Measurements from ENCODE around the gene PTPRR. TPM values are rescaled to one million over a fixed set of nuclear protein-coding genes. Genes with fewer than 3 reads are reported as not detected.

Gene PTPRR
- total and polyA plus RNA-seq, 2 of the 13 experiments (the other 11 are each of a cell fraction or from before 2014, with no cell fraction given): not detected

- TF ChIP-seq BCLAF1 (IDR thresholded peaks at IDR 0.05) (no peak), MIER2 (CRISPR knock-in tag; IDR thresholded peaks at IDR 0.05) (no peak), GPN1 (CRISPR knock-in tag; IDR thresholded peaks at IDR 0.05; ENCODE audit: borderline replicate concordance) (no peak)
These were observed 124.9 kb downstream of the PTPRR start (continued) for GRCh38 chr12:70795608-70796007.

GRCh38 chr12:70794131-70794530 is 126.4 kb downstream of the PTPRR start:
- Histone ChIP-seq H3K4me1 (ENCODE audit: insufficient read depth, low read length) (no peaks in the 10 kb centered on the region), H3K9me3 (ENCODE audit: low read length) (no peaks in the 10 kb centered on the region), H3K27ac (ENCODE audit: extremely low read length, insufficient read depth, low read length) (no peak overlapping the region), H3K79me2 (ENCODE audit: insufficient read depth, low read length) (no peaks in the 10 kb centered on the region), H3K27me3 (ENCODE audit: control insufficient read depth in 1 of 2, insufficient read depth in 2 of 2, low read length in 2 of 2) (no peaks in the 10 kb centered on the region), H2AFZ (ENCODE audit: low read length) (no peak overlapping the region), H4K20me1 (ENCODE audit: insufficient read depth, low read length) (no peaks in the 10 kb centered on the region), H3K9ac (ENCODE audit: insufficient read depth, low read depth, low read length) (no peak overlapping the region), H3K4me2 (ENCODE audit: low read depth, low read length) (no peak overlapping the region), H3K4me3 (replicated peaks in 1 of 3; ENCODE audit: insufficient read depth in 1 of 3, low read depth in 2 of 3, low read length in 3 of 3) (no peak overlapping the region), H3K36me3 (replicated peaks in 1 of 2; ENCODE audit: control insufficient read depth in 1 of 2, insufficient read depth in 2 of 2, low read length in 2 of 2) (no peaks in the 10 kb centered on the region)
- in situ Hi-C loops (cut with HindIII; ENCODE audit: extremely low pct_ligation_motif_present, low pct_unique_long_range_greater_than_20kb): no loop called here
- ATAC-seq: no peak
- intact Hi-C loops (cut with micrococcal nuclease; ENCODE audit: unreplicated experiment): no loop called here
- ChIA-PET CTCF (ENCODE audit: low intra/inter-chr PET ratio, low total read pairs) (no interaction called here), POLR2A (no interaction called here)
- BruUV-seq (replicated peaks): no TSS peak
- FAIRE-seq: no peak
- DNase-seq (ENCODE audit: low spot score): no peak
- TF ChIP-seq ATF5 (CRISPR knock-in tag; IDR thresholded peaks at IDR 0.05; ENCODE audit: low read depth) (no peak), ZNF740 (CRISPR knock-in tag; IDR thresholded peaks at IDR 0.05) (no peak), ZNF574 (CRISPR knock-in tag; IDR thresholded peaks at IDR 0.05) (no peak), ZBTB46 (CRISPR knock-in tag; IDR thresholded peaks at IDR 0.05; ENCODE audit: borderline replicate concordance) (no peak), ZNF619 (CRISPR knock-in tag; IDR thresholded peaks at IDR 0.05) (no peak), ZNF18 (CRISPR knock-in tag; IDR thresholded peaks at IDR 0.05; ENCODE audit: insufficient replicate concordance) (no peak), ERF (CRISPR knock-in tag; IDR thresholded peaks at IDR 0.05) (no peak), ISX (CRISPR knock-in tag; conservative IDR thresholded peaks at IDR 0.05) (no peak), MEIS2 (CRISPR knock-in tag; IDR thresholded peaks at IDR 0.05) (no peak), ZNF775 (CRISPR knock-in tag; IDR thresholded peaks at IDR 0.05; ENCODE audit: borderline replicate concordance) (no peak), RELA (CRISPR knock-in tag; IDR thresholded peaks at IDR 0.05) (no peak)

Data from HepG2 (cell line).